ENCODE data around the gene DISC1. TPM values are rescaled to one million over a fixed set of nuclear protein-coding genes. Genes with fewer than 3 reads are reported as not detected.

Gene DISC1
- total RNA-seq, 2 donors from 2014 or later = 6.7 to 9.3 TPM

DNA sequence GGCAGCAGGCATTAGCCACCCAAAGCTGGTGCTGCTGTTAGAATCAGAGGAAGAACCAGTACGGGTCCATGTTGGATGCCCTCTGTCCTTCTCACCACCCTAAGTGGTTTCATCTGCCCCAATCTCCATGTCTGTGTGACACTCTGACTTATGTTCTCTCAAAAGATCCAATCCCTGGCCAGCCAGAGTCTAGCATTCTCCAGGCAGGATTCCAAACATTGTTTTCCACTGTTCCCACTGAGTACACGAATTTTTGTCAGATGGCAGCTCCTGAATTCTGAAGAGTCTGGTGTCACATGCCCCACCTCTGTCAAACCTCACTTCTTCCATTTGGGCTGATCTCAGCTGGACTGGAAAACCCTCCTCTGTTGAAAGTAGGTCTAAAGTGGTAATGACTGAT lies 166.0 kb downstream of the DISC1 start:
- no peak overlapping the region for H3K27ac ChIP-seq
- no peaks in the 10 kb centered on the region for H3K36me3 ChIP-seq
- no peaks in the 10 kb centered on the region for H3K27me3 ChIP-seq (replicated peaks; ENCODE audit: insufficient read depth)
- TF ChIP-seq POLR2AphosphoS5 (IDR thresholded peaks at IDR 0.05) = no peak
- TF ChIP-seq POLR2A (IDR thresholded peaks at IDR 0.05) = no peak
- TF ChIP-seq, protein P1, sequence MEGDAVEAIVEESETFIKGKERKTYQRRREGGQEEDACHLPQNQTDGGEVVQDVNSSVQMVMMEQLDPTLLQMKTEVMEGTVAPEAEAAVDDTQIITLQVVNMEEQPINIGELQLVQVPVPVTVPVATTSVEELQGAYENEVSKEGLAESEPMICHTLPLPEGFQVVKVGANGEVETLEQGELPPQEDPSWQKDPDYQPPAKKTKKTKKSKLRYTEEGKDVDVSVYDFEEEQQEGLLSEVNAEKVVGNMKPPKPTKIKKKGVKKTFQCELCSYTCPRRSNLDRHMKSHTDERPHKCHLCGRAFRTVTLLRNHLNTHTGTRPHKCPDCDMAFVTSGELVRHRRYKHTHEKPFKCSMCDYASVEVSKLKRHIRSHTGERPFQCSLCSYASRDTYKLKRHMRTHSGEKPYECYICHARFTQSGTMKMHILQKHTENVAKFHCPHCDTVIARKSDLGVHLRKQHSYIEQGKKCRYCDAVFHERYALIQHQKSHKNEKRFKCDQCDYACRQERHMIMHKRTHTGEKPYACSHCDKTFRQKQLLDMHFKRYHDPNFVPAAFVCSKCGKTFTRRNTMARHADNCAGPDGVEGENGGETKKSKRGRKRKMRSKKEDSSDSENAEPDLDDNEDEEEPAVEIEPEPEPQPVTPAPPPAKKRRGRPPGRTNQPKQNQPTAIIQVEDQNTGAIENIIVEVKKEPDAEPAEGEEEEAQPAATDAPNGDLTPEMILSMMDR (IDR thresholded peaks at IDR 0.05) = no peak
- 57% methylated on average over 2 of the region's 2 CpGs for WGBS
- H3K4me3 ChIP-seq = no peak overlapping the region
- H3K9me3 ChIP-seq = no peaks in the 10 kb centered on the region
- H3K4me1 ChIP-seq (replicated peaks) = no peaks in the 10 kb centered on the region
- intact Hi-C loops (cut with DNase I) = no loop called here
- DNase-seq (ENCODE audit: low spot score) = no peak

DNA sequence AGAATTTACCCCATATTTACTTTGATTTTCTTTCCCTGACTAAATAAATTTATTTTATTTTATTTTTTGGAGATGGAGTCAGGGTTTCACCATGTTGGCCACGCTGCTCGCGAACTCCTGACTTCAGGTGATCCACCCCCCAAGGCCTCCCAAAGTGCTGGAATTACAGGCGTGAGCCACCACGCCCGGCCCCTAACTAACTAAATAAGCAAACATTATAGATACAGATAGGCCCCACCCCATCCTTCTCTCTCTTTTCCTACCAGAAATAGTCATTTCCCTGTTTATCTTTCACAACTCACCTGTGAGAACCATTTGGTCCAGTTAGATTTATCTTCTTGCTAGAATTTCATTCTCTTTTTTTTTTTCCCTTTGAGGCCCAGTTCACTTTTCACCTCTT lies 167.3 kb downstream of the DISC1 start:
- intact Hi-C loops (cut with DNase I) = no loop called here
- Histone ChIP-seq H3K36me3 (no peaks in the 10 kb centered on the region), H3K4me3 (no peak overlapping the region), H3K27me3 (replicated peaks; ENCODE audit: insufficient read depth) (no peaks in the 10 kb centered on the region), H3K27ac (no peak overlapping the region), H3K9me3 (no peaks in the 10 kb centered on the region), H3K4me1 (replicated peaks) (no peaks in the 10 kb centered on the region)
- DNase-seq (ENCODE audit: low spot score) = no peak
- TF ChIP-seq POLR2A (IDR thresholded peaks at IDR 0.05) (no peak), POLR2AphosphoS5 (IDR thresholded peaks at IDR 0.05) (no peak)
- TF ChIP-seq, protein P1 (IDR thresholded peaks at IDR 0.05) = no peak
- 97% methylated on average over 6 of the region's 6 CpGs for WGBS

DNA sequence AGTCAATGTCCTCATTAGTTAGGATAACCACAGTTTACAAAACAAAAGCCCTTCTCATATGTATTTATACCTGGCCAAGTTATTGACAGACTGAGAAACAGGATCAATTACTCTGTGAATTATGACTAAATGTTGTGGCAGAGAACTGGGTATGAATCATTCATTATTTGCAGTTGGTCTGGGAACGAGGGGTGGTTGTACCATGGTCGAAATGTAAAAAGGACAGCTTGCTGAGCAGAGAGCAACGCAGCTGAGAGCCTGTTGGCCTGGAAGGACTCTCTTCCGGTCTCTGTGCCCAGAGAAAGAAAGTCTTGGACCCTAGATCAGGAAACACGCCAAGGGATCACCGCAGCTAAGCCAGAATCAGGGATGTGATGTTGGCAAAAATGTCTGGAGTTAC lies 169.6 kb downstream of the DISC1 start:
- no peaks in the 10 kb centered on the region for H3K4me1 ChIP-seq (replicated peaks)
- H3K27ac ChIP-seq = no peak overlapping the region
- TF ChIP-seq POLR2AphosphoS5 (IDR thresholded peaks at IDR 0.05) = no peak
- TF ChIP-seq, protein P1 (IDR thresholded peaks at IDR 0.05) = no peak
- TF ChIP-seq POLR2A (IDR thresholded peaks at IDR 0.05) = no peak
- WGBS = 90% methylated on average over 6 of the region's 6 CpGs
- intact Hi-C loops (cut with DNase I) = no loop called here
- H3K36me3 ChIP-seq = no peaks in the 10 kb centered on the region
- DNase-seq (ENCODE audit: low spot score) = no peak
- no peak overlapping the region for H3K4me3 ChIP-seq
- H3K9me3 ChIP-seq = no peaks in the 10 kb centered on the region
- H3K27me3 ChIP-seq (replicated peaks; ENCODE audit: insufficient read depth) = no peaks in the 10 kb centered on the region

DNA sequence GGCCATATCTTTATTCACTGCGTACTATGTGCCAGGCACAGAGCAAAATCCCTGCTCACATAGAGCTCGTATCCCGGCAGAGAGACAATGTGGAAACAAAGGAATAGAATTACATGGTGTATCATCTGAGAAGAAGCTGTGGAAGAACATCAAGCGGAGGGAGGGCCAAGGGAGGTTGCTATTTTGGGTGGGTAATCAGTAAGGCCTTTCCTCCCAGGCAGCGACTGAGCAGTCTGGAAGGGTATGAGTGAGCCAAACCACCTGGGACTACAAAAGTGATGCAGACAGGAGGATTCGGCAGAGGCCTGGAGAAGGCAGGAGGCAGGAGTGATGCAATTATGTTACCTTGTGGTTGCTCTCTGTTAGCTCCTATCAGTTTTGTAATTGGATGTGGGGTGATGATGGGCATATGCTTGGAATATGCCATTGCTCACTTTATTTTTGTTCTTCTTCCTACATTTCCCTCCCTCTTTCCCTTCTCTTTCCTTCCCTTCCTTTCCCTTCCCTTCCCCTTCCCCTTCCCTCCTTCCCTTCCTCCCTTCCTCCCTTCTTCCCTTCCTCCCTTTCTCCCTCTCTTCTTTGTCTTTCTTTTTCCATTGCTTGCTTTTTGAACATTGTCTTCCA lies 172.9 kb downstream of the DISC1 start:
- no peaks in the 10 kb centered on the region for H3K4me1 ChIP-seq (replicated peaks)
- TF ChIP-seq POLR2A (IDR thresholded peaks at IDR 0.05) (no peak), POLR2AphosphoS5 (IDR thresholded peaks at IDR 0.05) (no peak)
- TF ChIP-seq, protein P1 (IDR thresholded peaks at IDR 0.05) = no peak
- H3K27me3 ChIP-seq (replicated peaks; ENCODE audit: insufficient read depth) = no peaks in the 10 kb centered on the region
- 75% methylated on average over 6 of the region's 6 CpGs for WGBS
- no peak overlapping the region for H3K27ac ChIP-seq
- no peaks in the 10 kb centered on the region for H3K36me3 ChIP-seq
- H3K4me3 ChIP-seq = no peak overlapping the region
- no peaks in the 10 kb centered on the region for H3K9me3 ChIP-seq
- intact Hi-C loops (cut with DNase I) = no loop called here
- no peak for DNase-seq (ENCODE audit: low spot score)

DNA sequence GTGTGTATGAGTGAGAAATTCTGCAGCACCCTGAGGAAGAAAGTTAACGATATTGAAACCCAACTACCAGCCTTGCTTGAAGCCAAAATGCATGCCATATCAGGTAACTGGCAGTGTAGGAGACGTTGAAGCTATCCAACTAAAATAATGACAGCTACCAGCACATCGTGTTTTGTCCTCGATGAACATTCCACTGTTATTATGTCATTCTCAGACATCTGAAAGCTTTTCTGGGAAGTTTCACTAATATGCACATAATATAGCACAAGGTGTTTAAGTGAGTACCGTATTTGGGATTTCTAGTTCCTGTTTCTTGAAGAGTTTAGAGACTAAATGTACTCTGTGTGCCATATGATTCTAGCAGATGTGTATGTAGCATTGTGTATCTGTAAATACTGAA lies 173.5 kb downstream of the DISC1 start:
- DNase-seq (ENCODE audit: low spot score) = no peak
- Histone ChIP-seq H3K4me1 (replicated peaks) (no peaks in the 10 kb centered on the region), H3K27me3 (replicated peaks; ENCODE audit: insufficient read depth) (no peaks in the 10 kb centered on the region), H3K36me3 (no peaks in the 10 kb centered on the region), H3K9me3 (no peaks in the 10 kb centered on the region), H3K4me3 (no peak overlapping the region), H3K27ac (no peak overlapping the region)
- intact Hi-C loops (cut with DNase I) = no loop called here
- WGBS = 34% methylated on average over 5 of the region's 5 CpGs
- TF ChIP-seq, protein P1 (IDR thresholded peaks at IDR 0.05) = no peak
- no peak for TF ChIP-seq POLR2AphosphoS5 (IDR thresholded peaks at IDR 0.05)
- no peak for TF ChIP-seq POLR2A (IDR thresholded peaks at IDR 0.05)
